Hepatocyte (in vitro differentiated cells): ENCODE data around the gene ARRDC1. TPM values are rescaled to one million over a fixed set of nuclear protein-coding genes. Genes with fewer than 3 reads are reported as not detected.

ENCODE experiments used
- DNase-seq: peaks from one replicate; pipeline ENCODE4 v3.0.0-alpha.2; 2016; ENCODE audit warnings: low spot score
- H2AFZ ChIP-seq: fragments of 200-600 bp; sonication (generic); 2 replicates; pipeline ENCODE4 v1.6.0; 2016; ENCODE audit warnings: antibody characterized with exemption, mild to moderate bottlenecking
- H3K27ac ChIP-seq: fragments of 200-600 bp; sonication (generic); 2 replicates; pipeline ENCODE4 v1.5.1; 2016; ENCODE audit warnings: mild to moderate bottlenecking
- H3K27me3 ChIP-seq: fragments of 200-600 bp; sonication (generic); 2 replicates; pipeline ENCODE4 v1.6.1; 2016
- H3K36me3 ChIP-seq: fragments of 200-600 bp; sonication (generic); replicated peaks from 2 replicates; pipeline ENCODE4 v1.5.1; 2016; ENCODE audit warnings: low read depth; ENCODE audit not compliant: insufficient read depth
- H3K4me1 ChIP-seq: fragments of 200-600 bp; sonication (generic); 2 replicates; pipeline ENCODE4 v1.5.1; 2016; ENCODE audit warnings: mild to moderate bottlenecking, moderate library complexity; ENCODE audit not compliant: insufficient read depth
- H3K4me2 ChIP-seq: fragments of 200-600 bp; sonication (generic); 2 replicates; pipeline ENCODE4 v1.6.0; 2016
- H3K4me3 ChIP-seq: fragments of 200-600 bp; sonication (generic); 2 replicates; pipeline ENCODE4 v1.5.1; 2016; ENCODE audit warnings: mild to moderate bottlenecking
- H3K79me2 ChIP-seq: fragments of 200-600 bp; sonication (generic); 2 replicates; pipeline ENCODE4 v1.6.0; 2017; ENCODE audit warnings: mild to moderate bottlenecking
- H3K9me2 ChIP-seq: fragments of 200-600 bp; sonication (generic); replicated peaks from 2 replicates; pipeline ENCODE4 v1.6.0; 2017; ENCODE audit warnings: mild to moderate bottlenecking; ENCODE audit not compliant: insufficient read depth
- H3K9me3 ChIP-seq: fragments of 200-600 bp; sonication (generic); 2 replicates; pipeline ENCODE4 v1.5.1; 2016; ENCODE audit warnings: low read depth, mild to moderate bottlenecking
- H4K20me1 ChIP-seq: fragments of 200-600 bp; sonication (generic); 2 replicates; pipeline ENCODE4 v1.6.0; 2016; ENCODE audit warnings: mild to moderate bottlenecking; ENCODE audit not compliant: insufficient read depth, poor library complexity, severe bottlenecking
- EZH2 ChIP-seq: fragments of 200-600 bp; sonication (generic); IDR thresholded peaks from 2 replicates; pipeline ENCODE4 v1.6.1; 2016; ENCODE audit warnings: antibody characterized with exemption, mild to moderate bottlenecking, borderline replicate concordance
- EZH2phosphoT487 ChIP-seq: fragments of 200-600 bp; sonication (generic); IDR thresholded peaks from one replicate; pipeline ENCODE4 v1.6.1; 2018; ENCODE audit warnings: antibody characterized with exemption, mild to moderate bottlenecking, low read depth, moderate library complexity; ENCODE audit not compliant: unreplicated experiment, severe bottlenecking
- WGBS: methylation state at CpG from one replicate; pipeline ENCODE4 v1.1.6; 2016; ENCODE audit warnings: low lambda C conversion rate; ENCODE audit errors: missing lambda C conversion rate; 5-methylcytosine and 5-hydroxymethylcytosine counted together
- polyA plus RNA-seq: library from polyadenylated mRNA; unstranded; fragments of >200 nt; fragmentation: Nextera tagmentation; extraction: Ambion mirVana; gene quantifications from 2 replicates; pipeline ENCODE4 v1.2.1, GENCODE V29; 2016
- total RNA-seq: library from RNA; depleted of rRNA; stranded (reverse); fragments of >200 nt; gene quantifications from 2 replicates; pipeline ENCODE4 v1.2.3, GENCODE V29; 2014
- TF ChIP-seq, protein P1 (sequence below): fragments of 200-600 bp; sonication (generic); IDR thresholded peaks from 2 replicates; pipeline ENCODE4 v1.5.1; 2016; ENCODE audit warnings: antibody characterized with exemption, mild to moderate bottlenecking; ENCODE audit not compliant: poor library complexity

ARRDC1 gene
- total and polyA plus RNA-seq, 2 experiments from 2014 or later = 62.7 to 102 TPM

DNA sequence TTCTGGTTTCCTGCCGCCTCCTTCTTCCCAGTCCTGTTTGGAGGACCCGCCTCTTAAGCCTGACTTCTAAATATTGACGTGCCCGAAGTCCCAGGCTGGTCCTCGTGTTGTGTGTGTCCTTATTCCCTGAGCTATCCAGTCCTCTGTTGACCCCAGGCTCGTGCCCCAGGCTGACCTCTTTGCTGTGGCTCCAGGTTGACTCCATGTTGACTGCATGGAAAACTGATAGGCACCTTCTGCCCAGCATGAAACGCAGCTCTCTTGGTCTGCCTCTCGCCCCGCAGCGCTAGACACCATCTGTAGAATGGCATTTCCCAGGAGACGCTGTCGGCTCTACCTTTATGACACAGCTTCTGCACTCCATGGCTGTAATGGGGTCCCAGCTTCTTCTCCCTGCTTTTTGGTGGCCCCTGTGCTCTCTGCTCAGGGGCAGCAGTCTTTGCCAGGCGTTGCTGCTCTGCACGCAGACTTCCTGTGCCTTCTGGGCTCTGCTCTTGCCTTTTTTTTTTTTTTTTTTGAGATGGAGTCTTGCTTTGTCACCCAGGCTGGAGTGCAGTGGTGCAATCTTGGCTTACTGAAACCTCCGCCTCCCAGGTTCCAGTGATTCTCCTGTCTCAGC lies 41.7 kb downstream of the ARRDC1 start:
- H3K4me3 ChIP-seq = no peak overlapping the region
- no peak overlapping the region for H3K4me2 ChIP-seq
- no peak for DNase-seq
- H3K4me1 ChIP-seq = no peaks in the 10 kb centered on the region
- peaks cover 99% of the 10 kb centered on the region for H3K79me2 ChIP-seq
- no peaks in the 10 kb centered on the region for H3K27me3 ChIP-seq
- WGBS = 88% methylated on average over 15 of the region's 15 CpGs
- peaks cover 62% of the 10 kb centered on the region for H4K20me1 ChIP-seq
- H3K9me3 ChIP-seq = no peaks in the 10 kb centered on the region
- no peaks in the 10 kb centered on the region for H3K9me2 ChIP-seq
- H3K27ac ChIP-seq = no peak overlapping the region
- no peak for TF ChIP-seq EZH2phosphoT487
- TF ChIP-seq, protein P1, sequence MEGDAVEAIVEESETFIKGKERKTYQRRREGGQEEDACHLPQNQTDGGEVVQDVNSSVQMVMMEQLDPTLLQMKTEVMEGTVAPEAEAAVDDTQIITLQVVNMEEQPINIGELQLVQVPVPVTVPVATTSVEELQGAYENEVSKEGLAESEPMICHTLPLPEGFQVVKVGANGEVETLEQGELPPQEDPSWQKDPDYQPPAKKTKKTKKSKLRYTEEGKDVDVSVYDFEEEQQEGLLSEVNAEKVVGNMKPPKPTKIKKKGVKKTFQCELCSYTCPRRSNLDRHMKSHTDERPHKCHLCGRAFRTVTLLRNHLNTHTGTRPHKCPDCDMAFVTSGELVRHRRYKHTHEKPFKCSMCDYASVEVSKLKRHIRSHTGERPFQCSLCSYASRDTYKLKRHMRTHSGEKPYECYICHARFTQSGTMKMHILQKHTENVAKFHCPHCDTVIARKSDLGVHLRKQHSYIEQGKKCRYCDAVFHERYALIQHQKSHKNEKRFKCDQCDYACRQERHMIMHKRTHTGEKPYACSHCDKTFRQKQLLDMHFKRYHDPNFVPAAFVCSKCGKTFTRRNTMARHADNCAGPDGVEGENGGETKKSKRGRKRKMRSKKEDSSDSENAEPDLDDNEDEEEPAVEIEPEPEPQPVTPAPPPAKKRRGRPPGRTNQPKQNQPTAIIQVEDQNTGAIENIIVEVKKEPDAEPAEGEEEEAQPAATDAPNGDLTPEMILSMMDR = no peak
- no peak for TF ChIP-seq EZH2
- no peak overlapping the region for H2AFZ ChIP-seq
- no peaks in the 10 kb centered on the region for H3K36me3 ChIP-seq

DNA sequence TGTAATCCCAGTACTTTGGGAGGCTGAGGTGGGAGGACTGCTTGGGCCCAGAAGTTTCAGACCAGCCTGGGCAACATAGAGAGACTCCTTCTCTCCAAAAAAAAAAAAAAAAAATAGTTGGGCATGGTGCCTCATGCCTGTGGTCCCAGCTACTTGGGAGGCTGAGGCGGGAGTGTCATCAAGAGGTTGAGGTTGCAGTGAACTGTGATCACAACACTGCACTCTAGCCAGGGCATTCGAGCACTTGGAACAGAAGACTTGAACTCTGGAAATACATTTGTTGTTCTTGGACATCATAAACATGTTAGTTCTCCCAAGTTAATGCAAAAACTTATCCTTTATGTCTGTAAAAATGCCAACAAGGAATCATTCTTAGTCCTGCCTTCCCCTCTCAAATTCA lies 42.9 kb downstream of the ARRDC1 start:
- TF ChIP-seq, protein P1 = no peak
- TF ChIP-seq EZH2 = no peak
- no peak for TF ChIP-seq EZH2phosphoT487
- WGBS = 98% methylated on average over 2 of the region's 2 CpGs
- peaks cover 51% of the 10 kb centered on the region for H4K20me1 ChIP-seq

DNA sequence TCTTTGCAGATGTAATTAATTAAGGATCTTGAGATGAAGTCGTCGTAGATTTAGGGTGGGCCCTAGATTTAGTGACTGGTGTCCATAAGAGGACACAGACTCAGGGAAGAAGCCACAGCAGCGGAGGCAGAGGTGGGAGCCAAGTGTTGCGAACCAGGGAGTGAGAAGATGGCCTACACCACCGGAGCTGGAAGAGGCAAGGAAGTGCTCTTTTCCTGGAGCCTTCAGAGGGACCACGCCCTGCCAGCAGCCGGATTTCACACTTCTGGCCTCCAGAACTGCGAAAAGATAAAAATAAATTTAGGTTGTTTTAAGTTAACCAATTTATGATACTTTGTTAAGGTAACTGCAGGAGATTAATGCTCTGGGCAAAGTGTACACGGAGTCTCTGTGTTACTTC lies 44.1 kb downstream of the ARRDC1 start:
- H3K79me2 ChIP-seq = peaks cover 99% of the 10 kb centered on the region
- no peaks in the 10 kb centered on the region for H3K9me2 ChIP-seq
- H3K4me2 ChIP-seq = no peak overlapping the region
- no peak overlapping the region for H3K4me3 ChIP-seq
- DNase-seq = no peak
- H3K27ac ChIP-seq = no peak overlapping the region
- no peak for TF ChIP-seq EZH2
- no peak for TF ChIP-seq EZH2phosphoT487
- TF ChIP-seq, protein P1 = no peak
- H3K36me3 ChIP-seq = no peaks in the 10 kb centered on the region
- H3K4me1 ChIP-seq = no peaks in the 10 kb centered on the region
- WGBS = 97% methylated on average over 9 of the region's 9 CpGs
- no peaks in the 10 kb centered on the region for H3K9me3 ChIP-seq
- H4K20me1 ChIP-seq = peaks cover 43% of the 10 kb centered on the region
- no peak overlapping the region for H2AFZ ChIP-seq
- H3K27me3 ChIP-seq = no peaks in the 10 kb centered on the region

More for the DNA sequence above, 42.9 kb downstream of the ARRDC1 start:
- H3K4me1 ChIP-seq = no peaks in the 10 kb centered on the region
- peaks cover 99% of the 10 kb centered on the region for H3K79me2 ChIP-seq
- no peak overlapping the region for H3K27ac ChIP-seq
- DNase-seq = no peak
- H3K27me3 ChIP-seq = no peaks in the 10 kb centered on the region
- no peaks in the 10 kb centered on the region for H3K9me2 ChIP-seq
- H3K4me2 ChIP-seq = no peak overlapping the region
- no peaks in the 10 kb centered on the region for H3K9me3 ChIP-seq
- no peak overlapping the region for H3K4me3 ChIP-seq
- H3K36me3 ChIP-seq = no peaks in the 10 kb centered on the region
- H2AFZ ChIP-seq = no peak overlapping the region
